ENCODE results near the gene SNCAIP.

- no peak for TF ChIP-seq POLR2A (IDR thresholded peaks at IDR 0.05)
- TF ChIP-seq CTCF (IDR thresholded peaks at IDR 0.05): no peak
- no peak for TF ChIP-seq POLR2AphosphoS5 (IDR thresholded peaks at IDR 0.05)
- no peak for TF ChIP-seq EP300 (IDR thresholded peaks at IDR 0.05; ENCODE audit: low read depth)
Observed at GRCh38 chr5:122391621-122392020, 79.6 kb downstream of the SNCAIP start.

Data from transverse colon (tissue), 4 donors.